Right atrium auricular region (tissue), 2 donors: ENCODE measurements around the gene GCN1. TPM values are rescaled to one million over a fixed set of nuclear protein-coding genes. Genes with fewer than 3 reads are reported as not detected.

Experiments
- DNase-seq: peaks from one replicate; pipeline ENCODE4 v3.0.0-alpha.2; 2019; ENCODE audit warnings: low spot score
- H3K27ac ChIP-seq, 2 donors: fragments of 200-600 bp; sonication (generic); 1 replicate in 1 of 2; 2 replicates in 1 of 2; pipeline ENCODE4 v1.5.1; 2016 to 2019
- H3K27me3 ChIP-seq, 2 donors: fragments of 200-600 bp; sonication (generic); one replicate each; pipeline versions ENCODE4 v1.5.1 to v1.6.0; 2017 to 2019
- H3K36me3 ChIP-seq: fragments of 200-600 bp; sonication (generic); one replicate; pipeline ENCODE4 v1.5.1; 2016
- H3K4me1 ChIP-seq, 2 donors: fragments of 200-600 bp; sonication (generic); one replicate each; pipeline versions ENCODE4 v1.5.1 to v1.6.0; 2017 to 2019
- H3K4me3 ChIP-seq, 2 donors: fragments of 200-600 bp; sonication (generic); 1 replicate in 1 of 2; 2 replicates in 1 of 2; pipeline ENCODE4 v1.5.1; 2017 to 2019; ENCODE audit warnings: mild to moderate bottlenecking in 1 of 2, moderate library complexity in 1 of 2
- H3K9me3 ChIP-seq, 2 donors: fragments of 200-600 bp; sonication (generic); one replicate each; pipeline ENCODE4 v1.5.1; 2019
- total RNA-seq, 2 donors: library from RNA; depleted of rRNA; stranded (reverse); fragments of >200 nt; gene quantifications; one replicate each; pipeline ENCODE4 v1.1.0, GENCODE V29; 2016
- TF ChIP-seq, protein P1 (sequence below), 2 donors: fragments of 200-600 bp; sonication (generic); IDR thresholded peaks; one replicate each; pipeline ENCODE4 v1.5.1; 2019; ENCODE audit warnings: antibody characterized with exemption in 2 of 2

GCN1 gene
- total RNA-seq, 2 donors from 2014 or later: 28.3 to 36.0 TPM

DNA sequence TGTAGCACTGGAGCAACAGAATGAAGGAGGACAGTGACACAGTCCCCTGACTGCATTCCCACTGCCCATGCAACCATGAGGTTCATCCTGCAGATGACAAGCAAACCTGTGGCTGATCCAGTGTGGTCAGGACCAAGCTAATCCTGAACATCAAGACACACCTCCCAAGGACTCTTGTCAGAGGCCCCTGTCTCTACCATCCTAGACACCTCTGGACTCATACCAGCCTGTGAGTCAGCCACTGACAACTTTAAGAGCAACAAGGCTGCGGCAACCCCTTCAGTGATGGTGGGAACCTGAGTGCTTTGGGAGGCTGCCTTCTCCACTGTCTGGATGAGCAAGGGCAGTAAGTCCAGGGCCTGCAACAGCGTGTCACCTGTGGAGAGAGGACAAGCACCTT is 24.6 kb downstream of the GCN1 start:
- no peak overlapping the region for H3K27ac ChIP-seq
- H3K9me3 ChIP-seq: no peaks in the 10 kb centered on the region
- no peaks in the 10 kb centered on the region for H3K27me3 ChIP-seq
- no peak overlapping the region for H3K4me3 ChIP-seq
- H3K36me3 ChIP-seq: peaks cover 73% of the 10 kb centered on the region
- H3K4me1 ChIP-seq: no peaks in the 10 kb centered on the region
- DNase-seq: no peak
- TF ChIP-seq, protein P1, sequence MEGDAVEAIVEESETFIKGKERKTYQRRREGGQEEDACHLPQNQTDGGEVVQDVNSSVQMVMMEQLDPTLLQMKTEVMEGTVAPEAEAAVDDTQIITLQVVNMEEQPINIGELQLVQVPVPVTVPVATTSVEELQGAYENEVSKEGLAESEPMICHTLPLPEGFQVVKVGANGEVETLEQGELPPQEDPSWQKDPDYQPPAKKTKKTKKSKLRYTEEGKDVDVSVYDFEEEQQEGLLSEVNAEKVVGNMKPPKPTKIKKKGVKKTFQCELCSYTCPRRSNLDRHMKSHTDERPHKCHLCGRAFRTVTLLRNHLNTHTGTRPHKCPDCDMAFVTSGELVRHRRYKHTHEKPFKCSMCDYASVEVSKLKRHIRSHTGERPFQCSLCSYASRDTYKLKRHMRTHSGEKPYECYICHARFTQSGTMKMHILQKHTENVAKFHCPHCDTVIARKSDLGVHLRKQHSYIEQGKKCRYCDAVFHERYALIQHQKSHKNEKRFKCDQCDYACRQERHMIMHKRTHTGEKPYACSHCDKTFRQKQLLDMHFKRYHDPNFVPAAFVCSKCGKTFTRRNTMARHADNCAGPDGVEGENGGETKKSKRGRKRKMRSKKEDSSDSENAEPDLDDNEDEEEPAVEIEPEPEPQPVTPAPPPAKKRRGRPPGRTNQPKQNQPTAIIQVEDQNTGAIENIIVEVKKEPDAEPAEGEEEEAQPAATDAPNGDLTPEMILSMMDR (IDR thresholded peaks at IDR 0.05): no peak

DNA sequence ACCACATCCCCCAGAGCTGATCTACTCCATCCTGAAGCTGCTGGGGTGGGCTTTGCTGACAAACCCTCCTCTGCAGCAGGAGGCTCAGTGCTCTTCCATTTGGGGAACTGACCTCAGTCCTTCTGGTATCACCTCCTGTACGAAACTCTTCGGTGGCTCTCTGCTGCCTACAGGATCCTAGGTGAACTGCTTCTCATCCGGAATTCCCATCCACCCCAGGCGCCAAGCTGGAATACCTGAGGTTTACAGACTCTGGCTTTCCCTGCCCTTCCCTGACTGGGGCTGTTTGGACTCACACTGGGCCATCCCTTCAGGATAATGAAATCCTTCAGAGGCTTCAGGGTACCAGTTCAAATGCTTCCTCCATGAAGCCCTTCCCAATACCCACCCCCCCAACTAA is 26.2 kb downstream of the GCN1 start:
- no peaks in the 10 kb centered on the region for H3K4me1 ChIP-seq
- no peak overlapping the region for H3K27ac ChIP-seq
- H3K4me3 ChIP-seq: no peak overlapping the region
- TF ChIP-seq, protein P1 (IDR thresholded peaks at IDR 0.05): no peak
- H3K9me3 ChIP-seq: no peaks in the 10 kb centered on the region
- H3K36me3 ChIP-seq: peaks cover 69% of the 10 kb centered on the region
- no peak for DNase-seq
- H3K27me3 ChIP-seq: no peaks in the 10 kb centered on the region

DNA sequence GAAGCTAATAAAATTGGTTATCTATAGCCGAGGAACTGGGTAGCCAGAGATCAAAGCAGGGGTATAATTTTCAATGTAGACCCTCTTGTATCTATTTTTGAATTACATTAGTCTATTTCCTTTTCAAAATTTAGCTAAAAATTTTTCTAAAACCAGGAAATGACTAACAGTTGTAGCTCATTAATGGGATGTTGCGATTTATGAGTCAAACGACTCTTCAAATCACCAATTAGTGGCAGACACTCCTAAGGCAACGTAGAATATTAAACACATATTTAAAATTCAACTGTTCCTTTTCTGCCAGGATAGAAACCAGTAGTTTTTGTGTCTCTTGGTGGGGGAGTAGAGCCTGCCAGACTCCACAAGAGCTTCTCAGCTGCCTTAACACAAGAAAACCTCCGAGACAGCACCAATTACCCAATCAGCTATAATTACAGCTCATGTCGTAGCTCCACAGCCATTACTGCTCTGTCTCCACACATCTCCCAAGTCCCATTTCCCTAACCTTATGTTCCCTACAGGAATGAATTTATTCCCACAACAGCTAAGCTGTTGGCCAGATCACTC is 26.9 kb downstream of the GCN1 start:
- TF ChIP-seq, protein P1 (IDR thresholded peaks at IDR 0.05): no peak
- no peak for DNase-seq

DNA sequence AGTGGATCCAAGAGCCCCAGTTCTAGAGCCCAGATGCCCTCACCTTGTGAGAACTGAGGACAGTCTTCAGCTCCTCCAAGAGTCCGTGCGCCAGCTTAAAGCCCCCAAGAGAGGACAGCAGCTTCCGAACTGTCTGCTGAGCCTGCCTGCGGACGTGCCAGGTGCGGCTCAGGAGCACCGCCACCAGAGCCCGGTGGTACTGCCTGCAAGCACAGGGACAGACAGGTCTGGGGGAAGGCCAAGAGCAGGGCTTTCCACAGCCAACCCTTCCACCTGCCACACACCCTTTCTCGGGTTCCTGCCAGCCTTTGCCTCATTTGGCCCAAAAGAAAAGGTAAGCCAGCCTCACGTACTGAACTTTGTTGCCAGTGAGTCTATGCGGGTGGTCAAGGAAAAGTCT is 30.2 kb downstream of the GCN1 start:
- H3K36me3 ChIP-seq: peaks cover 73% of the 10 kb centered on the region
- no peak for DNase-seq
- no peaks in the 10 kb centered on the region for H3K27me3 ChIP-seq
- no peak overlapping the region for H3K27ac ChIP-seq
- H3K4me3 ChIP-seq: no peak overlapping the region
- TF ChIP-seq, protein P1 (IDR thresholded peaks at IDR 0.05): no peak
- H3K9me3 ChIP-seq: no peaks in the 10 kb centered on the region
- H3K4me1 ChIP-seq: peaks cover 0 to 4% of the 10 kb centered on the region in 2 donors

More for the DNA sequence above, 26.9 kb downstream of the GCN1 start:
- Histone ChIP-seq H3K4me1 (no peaks in the 10 kb centered on the region), H3K27ac (no peak overlapping the region), H3K36me3 (peaks cover 69% of the 10 kb centered on the region), H3K9me3 (no peaks in the 10 kb centered on the region), H3K27me3 (no peaks in the 10 kb centered on the region), H3K4me3 (no peak overlapping the region)

DNA sequence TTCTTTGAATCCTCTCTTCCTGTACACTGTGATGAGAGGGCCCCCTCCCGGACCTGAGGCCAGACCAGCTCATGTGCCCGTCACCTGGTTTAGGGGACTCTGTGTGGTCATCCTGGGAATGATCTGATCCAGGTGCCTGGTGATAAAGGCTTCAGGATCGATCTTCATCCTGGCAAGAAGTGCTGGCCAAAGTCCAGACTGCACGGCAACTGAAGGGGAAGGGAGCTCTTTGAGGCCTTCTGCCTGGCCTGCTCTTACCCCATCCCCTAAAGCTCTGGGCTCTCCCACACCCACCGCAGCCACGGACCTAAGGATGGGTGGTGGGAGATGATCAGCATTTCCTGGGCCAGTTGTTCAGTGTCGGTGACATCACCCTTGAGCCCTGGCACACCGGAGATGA is 31.8 kb downstream of the GCN1 start:
- Histone ChIP-seq H3K27ac (no peak overlapping the region), H3K9me3 (no peaks in the 10 kb centered on the region), H3K36me3 (peaks cover 73% of the 10 kb centered on the region), H3K4me3 (no peak overlapping the region), H3K4me1 (peaks cover 0 to 4% of the 10 kb centered on the region in 2 donors), H3K27me3 (no peaks in the 10 kb centered on the region)
- DNase-seq: no peak
- TF ChIP-seq, protein P1 (IDR thresholded peaks at IDR 0.05): no peak

DNA sequence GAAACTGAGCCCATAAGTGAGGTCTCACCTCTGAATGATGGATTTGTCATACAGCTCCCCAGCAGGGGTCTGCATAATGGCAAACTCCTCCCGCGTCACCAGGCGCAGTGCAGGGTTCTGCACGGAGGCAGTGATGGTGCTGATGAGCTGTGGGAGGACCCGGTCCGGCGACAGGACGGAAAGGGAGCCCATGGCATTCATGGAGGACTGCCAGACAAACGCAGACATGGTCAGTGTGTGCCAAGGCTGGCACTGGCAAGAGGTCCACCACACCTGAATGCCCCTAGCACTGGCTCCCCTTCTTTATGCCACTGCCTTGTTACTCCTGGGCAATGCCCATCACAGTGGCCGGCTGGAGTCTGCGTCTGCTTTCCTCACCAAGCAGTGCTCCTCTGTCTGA is 32.7 kb downstream of the GCN1 start:
- peaks cover 0 to 4% of the 10 kb centered on the region in 2 donors for H3K4me1 ChIP-seq
- H3K36me3 ChIP-seq: peaks cover 76% of the 10 kb centered on the region
- no peaks in the 10 kb centered on the region for H3K27me3 ChIP-seq

More for the DNA sequence above, 32.7 kb downstream of the GCN1 start:
- TF ChIP-seq, protein P1 (IDR thresholded peaks at IDR 0.05): no peak
- H3K9me3 ChIP-seq: no peaks in the 10 kb centered on the region
- no peak overlapping the region for H3K27ac ChIP-seq
- DNase-seq: no peak
- H3K4me3 ChIP-seq: no peak overlapping the region
